ENCODE data around the gene TAS2R30.
"Not testable (repeated sequence)": the region's sequence is repeated elsewhere in the genome, so short reads cannot be mapped to it uniquely, and the experiment has no call there.

The TAS2R30 gene

DNA sequence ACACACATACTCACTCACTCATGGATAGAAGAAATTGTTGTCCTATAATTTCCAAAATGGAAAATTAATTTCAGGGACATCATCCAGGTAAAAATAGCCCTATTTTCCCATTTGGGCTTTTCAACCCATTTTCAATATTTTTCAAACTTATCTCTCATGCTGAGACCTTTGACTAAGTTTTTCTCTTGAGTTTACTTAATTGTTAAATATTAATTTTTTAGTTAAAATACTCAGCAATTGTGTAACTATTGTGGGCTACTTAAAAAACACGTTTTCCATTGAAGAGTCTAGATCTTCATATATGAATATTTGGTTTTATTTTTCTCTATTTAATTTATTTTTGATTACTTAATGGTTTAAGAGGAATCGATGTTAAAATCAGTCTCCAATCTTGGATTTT, 28.2 kb downstream of the TAS2R30 start:
- DNase-seq (ENCODE audit: low read depth) = no peak
- H3K4me3 ChIP-seq (ENCODE audit: low read length) = no peak overlapping the region
- TF ChIP-seq, protein P1, sequence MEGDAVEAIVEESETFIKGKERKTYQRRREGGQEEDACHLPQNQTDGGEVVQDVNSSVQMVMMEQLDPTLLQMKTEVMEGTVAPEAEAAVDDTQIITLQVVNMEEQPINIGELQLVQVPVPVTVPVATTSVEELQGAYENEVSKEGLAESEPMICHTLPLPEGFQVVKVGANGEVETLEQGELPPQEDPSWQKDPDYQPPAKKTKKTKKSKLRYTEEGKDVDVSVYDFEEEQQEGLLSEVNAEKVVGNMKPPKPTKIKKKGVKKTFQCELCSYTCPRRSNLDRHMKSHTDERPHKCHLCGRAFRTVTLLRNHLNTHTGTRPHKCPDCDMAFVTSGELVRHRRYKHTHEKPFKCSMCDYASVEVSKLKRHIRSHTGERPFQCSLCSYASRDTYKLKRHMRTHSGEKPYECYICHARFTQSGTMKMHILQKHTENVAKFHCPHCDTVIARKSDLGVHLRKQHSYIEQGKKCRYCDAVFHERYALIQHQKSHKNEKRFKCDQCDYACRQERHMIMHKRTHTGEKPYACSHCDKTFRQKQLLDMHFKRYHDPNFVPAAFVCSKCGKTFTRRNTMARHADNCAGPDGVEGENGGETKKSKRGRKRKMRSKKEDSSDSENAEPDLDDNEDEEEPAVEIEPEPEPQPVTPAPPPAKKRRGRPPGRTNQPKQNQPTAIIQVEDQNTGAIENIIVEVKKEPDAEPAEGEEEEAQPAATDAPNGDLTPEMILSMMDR (IDR thresholded peaks at IDR 0.05; ENCODE audit: insufficient read depth, low read depth, low read length, missing control alignments) = no peak

GRCh38 chr12:11105546-11105945, 28.9 kb downstream of the TAS2R30 start:
- TF ChIP-seq, protein P1 (IDR thresholded peaks at IDR 0.05; ENCODE audit: insufficient read depth, low read depth, low read length, missing control alignments) = no peak
- no peak overlapping the region for H3K4me3 ChIP-seq (ENCODE audit: low read length)
- no peak for DNase-seq (ENCODE audit: low read depth)

DNA sequence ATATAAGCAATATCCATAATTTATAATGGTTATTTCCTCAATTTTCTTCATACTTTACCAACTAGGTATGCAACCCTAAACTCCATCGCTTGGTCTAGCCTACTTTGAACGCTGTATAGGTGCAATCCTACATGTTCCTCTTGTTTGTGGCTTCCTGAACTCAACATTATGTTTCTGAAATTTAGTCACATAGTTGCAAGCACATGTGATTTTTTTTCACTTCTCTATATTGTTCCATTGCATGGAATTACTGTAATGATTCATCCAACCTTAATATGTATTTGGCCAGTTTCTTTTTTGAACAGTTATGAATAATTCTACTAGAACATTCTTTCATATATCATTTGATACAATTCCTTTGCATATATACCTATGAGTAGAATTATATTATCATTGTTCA, 39.5 kb downstream of the TAS2R30 start:
- DNase-seq (ENCODE audit: low read depth); H3K4me3 ChIP-seq (ENCODE audit: low read length): not testable (repeated sequence)

- no peak within 1 kb of the TSS for H3K4me3 ChIP-seq (ENCODE audit: low read length)
- no peak for DNase-seq (ENCODE audit: low read depth)
Measured at GRCh38 chr12:11092128-11092527, 42.3 kb downstream of the TAS2R30 start, which contains the start of gene TAS2R43. Gene TAS2R43, minus strand, starts transcription at chr12:11092313. Its CDS starts 84 bp downstream, at chr12:11092229.

GRCh38 chr12:11089246-11089645, 45.2 kb downstream of the TAS2R30 start:
- DNase-seq (ENCODE audit: low read depth) = no peak
- TF ChIP-seq, protein P1 (IDR thresholded peaks at IDR 0.05; ENCODE audit: insufficient read depth, low read depth, low read length, missing control alignments) = no peak
- no peak overlapping the region for H3K4me3 ChIP-seq (ENCODE audit: low read length)

More at GRCh38 chr12:11092128-11092527, 42.3 kb downstream of the TAS2R30 start, which contains the start of gene TAS2R43:
- TF ChIP-seq, protein P1 (IDR thresholded peaks at IDR 0.05; ENCODE audit: insufficient read depth, low read depth, low read length, missing control alignments) = no peak

- no peak for DNase-seq (ENCODE audit: low read depth)
- H3K4me3 ChIP-seq (ENCODE audit: low read length) = no peak overlapping the region
- TF ChIP-seq, protein P1 (IDR thresholded peaks at IDR 0.05; ENCODE audit: insufficient read depth, low read depth, low read length, missing control alignments) = no peak
Measured at GRCh38 chr12:11085419-11085818, 49.0 kb downstream of the TAS2R30 start.

Data from epithelial cell of esophagus (primary cell).